Measurements from ENCODE around the gene FBXL16.

FBXL16 gene

GRCh38 chr16:671353-672131 is 34.1 kb downstream of the FBXL16 start:
- peaks cover 21 to 41% of the 10 kb centered on the region in 2 donors for H3K36me3 Mint-ChIP-seq
- peaks cover 15 to 31% of the 10 kb centered on the region in 2 donors for H3K4me1 Mint-ChIP-seq
- H3K27ac Mint-ChIP-seq: no peak overlapping the region
- H3K9me3 Mint-ChIP-seq: no peaks in the 10 kb centered on the region
- DNase-seq: no peak
- no peak overlapping the region for H3K4me3 Mint-ChIP-seq
- ATAC-seq (replicated peaks): no peak
- H3K27me3 Mint-ChIP-seq: peaks cover 8 to 9% of the 10 kb centered on the region in 2 donors

DNA sequence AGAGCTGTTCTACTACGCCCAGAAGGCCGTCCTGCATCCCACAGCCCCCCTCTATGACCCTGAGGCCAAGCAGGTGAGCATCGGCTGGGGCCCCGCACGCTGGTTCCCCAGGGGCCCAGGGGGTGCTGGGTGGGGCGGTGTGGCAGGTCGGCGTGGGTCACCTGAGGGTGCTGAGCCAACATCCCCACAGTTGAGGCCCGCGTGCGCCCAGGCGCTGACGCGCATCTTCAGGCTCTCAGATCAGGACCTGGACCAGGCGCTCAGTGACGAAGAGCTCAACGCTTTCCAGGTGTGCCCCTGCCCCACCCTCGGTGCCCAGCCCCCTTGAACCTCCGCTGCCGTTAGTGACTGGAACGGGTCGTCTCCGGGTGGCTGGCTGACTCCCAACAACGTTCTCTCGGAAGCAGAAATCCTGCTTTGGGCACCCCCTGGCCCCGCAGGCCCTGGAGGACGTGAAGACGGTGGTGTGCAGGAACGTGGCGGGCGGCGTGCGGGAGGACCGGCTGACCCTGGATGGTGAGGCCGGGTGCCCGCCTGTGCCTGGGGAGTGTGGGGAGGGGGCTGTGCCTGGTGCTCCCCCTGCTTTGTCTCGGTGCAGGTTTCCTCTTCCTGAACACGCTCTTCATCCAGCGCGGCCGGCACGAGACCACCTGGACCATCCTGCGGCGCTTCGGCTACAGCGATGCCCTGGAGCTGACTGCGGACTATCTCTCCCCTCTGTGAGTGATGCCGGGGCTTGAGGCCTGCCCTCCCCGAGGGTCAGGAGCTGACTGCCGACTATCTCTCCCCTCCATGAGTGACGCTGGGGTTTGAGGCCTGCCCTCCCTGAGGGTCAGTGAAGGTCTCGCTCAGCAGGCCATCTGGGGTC is 34.9 kb downstream of the FBXL16 start:
- H3K27me3 Mint-ChIP-seq: peaks cover 7 to 9% of the 10 kb centered on the region in 2 donors
- H3K4me1 Mint-ChIP-seq: peaks cover 14 to 31% of the 10 kb centered on the region in 2 donors
- ATAC-seq (replicated peaks) (no peak), DNase-seq (no peak)
- no peaks in the 10 kb centered on the region for H3K9me3 Mint-ChIP-seq
- H3K36me3 Mint-ChIP-seq: peaks cover 21 to 41% of the 10 kb centered on the region in 2 donors
- H3K4me3 Mint-ChIP-seq: no peak overlapping the region
- no peak overlapping the region for H3K27ac Mint-ChIP-seq

- Mint-ChIP-seq H3K27me3 (peaks cover 0 to under 1% of the 10 kb centered on the region in 2 donors), H3K4me3 (peak overlapping the region; percentile 62 to 86), H3K36me3 (peaks cover 18 to 36% of the 10 kb centered on the region in 2 donors), H3K27ac (no peak overlapping the region), H3K9me3 (no peaks in the 10 kb centered on the region), H3K4me1 (peaks cover 7 to 22% of the 10 kb centered on the region in 2 donors)
- DNase-seq (no peak), ATAC-seq (replicated peaks) (no peak)
Measured at GRCh38 chr16:669666-670065, 35.9 kb downstream of the FBXL16 start.

DNA sequence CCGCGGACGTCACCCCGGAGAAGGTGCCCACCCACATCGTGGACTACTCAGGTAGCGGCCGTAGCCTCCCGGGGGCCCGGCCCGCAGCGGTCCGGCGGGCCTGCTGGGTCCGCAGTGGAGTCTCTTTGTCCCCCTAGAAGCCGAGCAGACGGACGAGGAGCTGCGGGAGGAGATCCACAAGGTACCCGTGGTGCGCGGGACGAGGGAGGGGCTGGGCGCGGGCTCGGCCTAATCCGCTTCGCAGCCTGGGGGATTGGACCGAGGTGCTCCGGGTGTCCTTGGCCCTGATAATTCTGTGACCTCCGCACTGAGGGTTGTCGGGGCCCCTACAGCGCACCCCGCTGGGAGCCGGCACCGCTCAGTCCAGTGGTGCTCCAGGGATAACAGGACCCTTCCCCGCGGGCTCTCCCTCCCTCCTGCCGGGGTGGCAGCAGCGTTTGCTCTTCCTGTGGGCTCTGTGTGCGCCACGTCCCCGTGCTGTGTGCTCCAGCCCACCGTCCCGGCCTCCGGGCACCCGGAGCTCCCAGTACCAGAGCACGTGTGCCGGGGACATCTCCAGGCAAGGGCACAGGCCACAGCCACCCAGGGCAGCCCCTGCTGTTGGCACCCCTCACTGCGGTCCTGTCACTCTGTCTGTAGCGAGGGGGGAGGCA is 37.0 kb downstream of the FBXL16 start:
- H3K36me3 Mint-ChIP-seq: peaks cover 14 to 31% of the 10 kb centered on the region in 2 donors
- no peaks in the 10 kb centered on the region for H3K27me3 Mint-ChIP-seq
- peak overlapping the region; percentile 87 for H3K27ac Mint-ChIP-seq
- no peaks in the 10 kb centered on the region for H3K9me3 Mint-ChIP-seq
- H3K4me3 Mint-ChIP-seq: peak overlapping the region; percentile 86 to 87
- peaks cover 7 to 22% of the 10 kb centered on the region in 2 donors for H3K4me1 Mint-ChIP-seq
- DNase-seq (no peak), ATAC-seq (replicated peaks) (peak; percentile 8 to 15)

DNA sequence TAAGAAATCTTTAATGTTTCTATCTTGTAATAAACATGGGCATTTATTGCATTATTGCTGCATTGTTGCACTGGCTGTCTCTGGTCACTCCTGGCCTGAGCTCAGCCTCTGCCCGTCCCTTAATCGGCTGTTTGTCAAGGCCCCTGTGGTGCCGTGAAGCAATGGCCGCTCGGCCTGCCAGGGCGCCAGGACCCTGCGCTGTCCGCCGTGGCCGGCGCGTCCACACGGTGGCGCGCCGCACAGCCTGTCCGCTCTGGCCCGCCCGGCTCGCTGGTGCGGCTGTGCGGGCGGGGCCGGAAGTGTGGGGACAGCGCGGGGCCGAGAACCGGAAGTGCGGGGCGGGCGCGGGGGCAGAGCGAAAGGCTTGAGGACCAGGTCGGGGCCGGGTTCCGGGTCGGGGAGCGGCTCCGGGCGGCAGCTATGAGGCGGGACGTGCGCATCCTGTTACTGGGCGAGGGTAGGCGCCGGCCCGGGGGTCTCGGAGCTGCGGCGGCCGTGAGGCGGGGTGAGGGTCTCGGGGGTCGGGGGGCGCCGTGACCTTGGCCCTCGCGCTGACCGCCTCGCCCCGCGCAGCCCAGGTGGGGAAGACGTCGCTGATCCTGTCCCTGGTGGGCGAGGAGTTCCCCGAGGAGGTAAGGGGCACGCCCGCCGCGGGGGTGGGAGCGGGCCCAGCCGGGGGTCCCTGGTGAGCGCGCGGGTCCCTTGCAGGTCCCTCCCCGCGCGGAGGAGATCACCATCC is 37.7 kb downstream of the FBXL16 start, which contains the start of gene RHOT2:
TSS of gene RHOT2 (plus strand) at position 353 of the 739 bp plus-strand sequence. CDS start at position 421, 68 bp downstream.
- H3K4me3 Mint-ChIP-seq: peak within 1 kb of the TSS; percentile 86 to 87
- peak; percentile 98 to 99 for ATAC-seq (replicated peaks)
- peaks cover 7 to 22% of the 10 kb centered on the region in 2 donors for H3K4me1 Mint-ChIP-seq
- no peaks in the 10 kb centered on the region for H3K27me3 Mint-ChIP-seq
- no peaks in the 10 kb centered on the region for H3K9me3 Mint-ChIP-seq
- peak; percentile 93 for DNase-seq
- H3K27ac Mint-ChIP-seq: peak within 1 kb of the TSS; percentile 90
- peaks cover 12 to 28% of the 10 kb centered on the region in 2 donors for H3K36me3 Mint-ChIP-seq

- H3K27me3 Mint-ChIP-seq: no peaks in the 10 kb centered on the region
Measured at GRCh38 chr16:667113-667779, 38.4 kb downstream of the FBXL16 start.

GRCh38 chr16:666572-666971 is 39.0 kb downstream of the FBXL16 start:
- no peak for ATAC-seq (replicated peaks)
- no peaks in the 10 kb centered on the region for H3K27me3 Mint-ChIP-seq
- peaks cover 12 to 21% of the 10 kb centered on the region in 2 donors for H3K36me3 Mint-ChIP-seq
- peaks cover 7 to 25% of the 10 kb centered on the region in 2 donors for H3K4me1 Mint-ChIP-seq
- H3K4me3 Mint-ChIP-seq: peak overlapping the region in 1 of 2 donors; percentile 3
- H3K27ac Mint-ChIP-seq: peak overlapping the region; percentile 42
- no peak for DNase-seq
- H3K9me3 Mint-ChIP-seq: no peaks in the 10 kb centered on the region

More at GRCh38 chr16:667113-667779, 38.4 kb downstream of the FBXL16 start:
- ATAC-seq (replicated peaks) (no peak), DNase-seq (no peak)
- H3K4me3 Mint-ChIP-seq: peak overlapping the region; percentile 86 to 87
- H3K4me1 Mint-ChIP-seq: peaks cover 7 to 22% of the 10 kb centered on the region in 2 donors
- H3K9me3 Mint-ChIP-seq: no peaks in the 10 kb centered on the region
- peaks cover 12 to 25% of the 10 kb centered on the region in 2 donors for H3K36me3 Mint-ChIP-seq
- H3K27ac Mint-ChIP-seq: peak overlapping the region; percentile 90

DNA sequence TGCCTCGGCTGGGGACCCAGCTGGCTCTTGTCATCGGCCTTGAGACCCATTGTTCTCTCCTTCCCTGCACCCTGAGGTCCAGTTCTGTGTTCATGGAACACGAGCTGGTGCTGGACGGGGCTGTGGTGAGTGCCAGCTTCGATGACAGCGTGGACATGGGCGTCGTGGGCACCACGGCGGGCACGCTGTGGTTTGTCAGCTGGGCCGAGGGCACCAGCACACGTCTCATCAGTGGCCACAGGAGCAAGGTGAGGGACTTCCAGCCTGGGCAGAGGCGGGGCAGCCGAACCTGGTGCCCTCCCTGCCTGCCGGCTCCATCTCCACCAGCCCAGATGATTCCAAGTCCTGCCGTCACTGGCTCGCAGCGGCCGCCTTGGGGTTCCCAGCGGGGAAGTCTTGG is 43.0 kb downstream of the FBXL16 start:
- Mint-ChIP-seq H3K4me1 (peaks cover 5 to 17% of the 10 kb centered on the region in 2 donors), H3K27ac (no peak overlapping the region)

DNA sequence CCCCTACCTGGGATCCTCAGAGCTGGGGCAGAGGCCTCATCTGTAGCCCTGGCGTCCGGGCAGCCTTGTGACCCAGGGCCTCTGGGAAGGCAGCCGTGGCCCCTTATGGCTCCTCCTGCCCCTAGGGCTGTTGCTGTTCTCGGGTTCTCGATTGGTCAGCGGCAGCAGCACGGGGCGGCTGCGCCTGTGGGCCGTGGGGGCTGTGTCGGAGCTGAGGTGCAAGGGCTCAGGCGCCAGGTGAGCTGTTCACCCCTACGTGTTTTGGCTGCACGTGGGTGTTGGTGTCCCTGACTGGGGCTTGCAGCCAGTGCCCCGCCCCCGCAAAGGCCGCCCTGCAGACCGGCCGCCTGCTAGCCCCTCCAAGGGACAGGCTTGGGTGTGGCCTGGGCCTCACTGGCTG is 43.5 kb downstream of the FBXL16 start:
- no peaks in the 10 kb centered on the region for H3K9me3 Mint-ChIP-seq
- H3K27me3 Mint-ChIP-seq: no peaks in the 10 kb centered on the region
- peaks cover 13 to 27% of the 10 kb centered on the region in 2 donors for H3K36me3 Mint-ChIP-seq
- H3K4me3 Mint-ChIP-seq: no peak overlapping the region
- peaks cover 4 to 15% of the 10 kb centered on the region in 2 donors for H3K4me1 Mint-ChIP-seq
- ATAC-seq (replicated peaks): no peak
- no peak overlapping the region for H3K27ac Mint-ChIP-seq
- no peak for DNase-seq

More for the DNA sequence above, 43.0 kb downstream of the FBXL16 start:
- Mint-ChIP-seq H3K36me3 (peaks cover 13 to 27% of the 10 kb centered on the region in 2 donors), H3K9me3 (no peaks in the 10 kb centered on the region), H3K4me3 (no peak overlapping the region), H3K27me3 (no peaks in the 10 kb centered on the region)
- ATAC-seq (replicated peaks) (no peak), DNase-seq (no peak)

DNA sequence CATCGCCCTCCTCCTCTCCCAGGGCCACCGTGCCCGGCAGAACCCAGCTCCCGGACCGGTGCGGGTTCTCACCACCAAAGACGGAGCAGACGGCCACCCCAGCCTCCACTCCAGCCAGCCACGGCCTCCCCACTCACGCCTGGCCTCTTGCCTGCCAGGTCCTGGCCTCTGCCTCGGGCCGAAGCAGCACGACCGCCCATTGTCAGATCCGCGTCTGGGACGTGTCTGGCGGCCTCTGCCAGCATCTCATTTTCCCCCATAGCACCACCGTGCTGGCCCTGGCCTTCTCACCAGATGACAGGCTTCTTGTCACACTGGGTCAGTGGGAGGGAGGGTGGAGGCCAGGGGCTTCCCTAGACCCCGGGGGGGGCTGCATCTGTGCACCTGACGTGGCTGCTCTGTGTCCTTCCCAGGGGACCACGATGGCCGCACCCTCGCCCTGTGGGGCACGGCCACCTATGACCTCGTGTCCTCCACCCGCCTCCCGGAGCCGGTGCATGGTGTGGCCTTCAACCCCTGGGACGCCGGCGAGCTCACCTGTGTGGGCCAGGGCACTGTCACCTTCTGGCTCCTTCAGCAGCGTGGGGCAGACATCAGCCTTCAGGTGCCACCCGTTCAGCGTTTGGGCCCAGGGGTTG is 44.3 kb downstream of the FBXL16 start:
- H3K36me3 Mint-ChIP-seq: peaks cover 13 to 27% of the 10 kb centered on the region in 2 donors
- H3K27me3 Mint-ChIP-seq: no peaks in the 10 kb centered on the region
- H3K9me3 Mint-ChIP-seq: no peaks in the 10 kb centered on the region
- no peak for DNase-seq
- ATAC-seq (replicated peaks): peak in 1 of 2 donors; percentile 7
- peak overlapping the region; percentile 9 for H3K27ac Mint-ChIP-seq
- H3K4me1 Mint-ChIP-seq: peaks cover 4 to 15% of the 10 kb centered on the region in 2 donors
- peak overlapping the region; percentile 41 to 63 for H3K4me3 Mint-ChIP-seq

GRCh38 chr16:660459-661183 is 45.0 kb downstream of the FBXL16 start:
- H3K27me3 Mint-ChIP-seq: no peaks in the 10 kb centered on the region
- H3K27ac Mint-ChIP-seq: peak overlapping the region; percentile 42
- H3K4me3 Mint-ChIP-seq: peak overlapping the region; percentile 41 to 63
- H3K9me3 Mint-ChIP-seq: no peaks in the 10 kb centered on the region
- ATAC-seq (replicated peaks): peak; percentile 86 to 87
- peaks cover 13 to 27% of the 10 kb centered on the region in 2 donors for H3K36me3 Mint-ChIP-seq
- peaks cover 4 to 15% of the 10 kb centered on the region in 2 donors for H3K4me1 Mint-ChIP-seq
- DNase-seq: peak; percentile 54

DNA sequence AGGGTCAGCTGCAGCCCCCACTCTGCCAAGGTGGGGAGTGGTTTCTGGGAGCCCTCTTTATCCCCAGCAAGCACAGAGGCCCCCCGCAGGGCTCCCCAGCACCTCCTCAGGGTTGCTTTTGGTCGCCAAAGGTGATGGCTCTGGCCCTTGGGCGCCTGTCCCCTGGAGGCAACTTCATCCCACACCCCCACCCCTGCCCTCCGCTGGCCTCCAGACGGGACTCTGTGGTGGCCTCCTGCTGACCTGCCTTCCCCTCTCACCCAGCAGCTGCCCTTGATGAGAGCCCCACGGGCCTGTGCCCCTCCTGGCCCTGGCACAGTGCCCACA is 45.5 kb downstream of the FBXL16 start:
- DNase-seq (no peak), ATAC-seq (replicated peaks) (peak in 1 of 2 donors; percentile 2)
- peaks cover 4 to 15% of the 10 kb centered on the region in 2 donors for H3K4me1 Mint-ChIP-seq
- no peaks in the 10 kb centered on the region for H3K9me3 Mint-ChIP-seq
- H3K27me3 Mint-ChIP-seq: no peaks in the 10 kb centered on the region
- H3K27ac Mint-ChIP-seq: peak overlapping the region; percentile 42
- no peak overlapping the region for H3K4me3 Mint-ChIP-seq
- H3K36me3 Mint-ChIP-seq: peaks cover 13 to 27% of the 10 kb centered on the region in 2 donors
